GM12878 (cell line): Measurements from ENCODE around the gene THRB. TPM values are rescaled to one million over a fixed set of nuclear protein-coding genes. Genes with fewer than 3 reads are reported as not detected.

Experiments
- ATAC-seq: fragments of 200-7000 bp; cut with Tn5 transposase; 3 replicates; pipeline ENCODE4 v1.9.1; 2020; ENCODE audit warnings: mild to moderate bottlenecking, moderate library complexity
- BruUV-seq: library from RNA; stranded (reverse); fragments of 400-500 nt; replicated peaks from 2 replicates; lab custom pipeline; 2021; lab: Mats Ljungman, UMichigan
- CTCF ChIA-PET: fragments of 300-600 bp; sonication (Branson Sonifier 250); formaldehyde crosslinking; extraction: SDS; loops from one replicate; lab custom pipeline; 2021; ENCODE audit warnings: inconsistent platforms; lab: Yijun Ruan, JAX
- POLR2A ChIA-PET: fragments of 350-600 bp; formaldehyde crosslinking; extraction: SDS; loops from one replicate; lab custom pipeline; 2021; ENCODE audit warnings: inconsistent platforms; lab: Charles Lee
- RAD21 ChIA-PET: fragments of 300-600 bp; sonication (Branson Sonifier 250); formaldehyde crosslinking; loops from one replicate; lab custom pipeline; 2023; ENCODE audit warnings: antibody characterized with exemption; ENCODE audit not compliant: unreplicated experiment; lab: Charles Lee
- SMC1A ChIA-PET: fragments of 300-600 bp; sonication (Branson Sonifier 250); formaldehyde crosslinking; loops from one replicate; lab custom pipeline; 2023; ENCODE audit not compliant: unreplicated experiment, uncharacterized antibody; lab: Charles Lee
- DNase-seq: peaks from one replicate; pipeline ENCODE4 v3.0.0-alpha.2; 2011; ENCODE audit warnings: low read depth, low spot score
- FAIRE-seq: peaks from 3 replicates; lab custom pipeline; 2011; peaks lifted over from hg19 to GRCh38; lab: Jason Lieb, UNC
- H2AFZ ChIP-seq: 2 replicates; pipeline ENCODE4 v1.6.0; 2011; ENCODE audit warnings: low read depth, low read length, control low read depth; ENCODE audit not compliant: control insufficient read depth
- H3K27ac ChIP-seq: 2 replicates; pipeline ENCODE4 v1.5.1; 2011; ENCODE audit warnings: control low read depth; ENCODE audit not compliant: control insufficient read depth, insufficient read depth
- H3K27me3 ChIP-seq, 2 experiments: replicated peaks in 1 of 2; 2 replicates each; pipeline versions ENCODE4 v1.6.0 to v1.6.1; 2011; ENCODE audit warnings: low read length in 1 of 2; ENCODE audit not compliant: control insufficient read depth in 2 of 2, insufficient read depth in 2 of 2
- H3K36me3 ChIP-seq, 2 experiments: 2 replicates each; pipeline ENCODE4 v1.5.1; 2011; ENCODE audit warnings: low read length in 1 of 2; ENCODE audit not compliant: control insufficient read depth in 2 of 2, insufficient read depth in 2 of 2
- H3K4me1 ChIP-seq: 2 replicates; pipeline ENCODE4 v1.6.1; 2011; ENCODE audit warnings: mild to moderate bottlenecking, low read length, moderate library complexity, mixed read lengths; ENCODE audit not compliant: control insufficient read depth, insufficient read depth
- H3K4me2 ChIP-seq: 2 replicates; pipeline ENCODE4 v1.6.0; 2011; ENCODE audit warnings: control low read depth; ENCODE audit not compliant: control insufficient read depth, insufficient read depth
- H3K4me3 ChIP-seq: fragments of 200-600 bp; sonication (generic); 2 replicates; pipeline ENCODE4 v1.5.1; 2016
- H3K79me2 ChIP-seq: 2 replicates; pipeline ENCODE4 v1.6.0; 2011; ENCODE audit warnings: low read length; ENCODE audit not compliant: control insufficient read depth, insufficient read depth
- H3K9ac ChIP-seq: 2 replicates; pipeline ENCODE4 v1.8.0; 2011; ENCODE audit warnings: low read length, control low read depth, mixed read lengths; ENCODE audit not compliant: control insufficient read depth, insufficient read depth
- H3K9me3 ChIP-seq: replicated peaks from 3 replicates; pipeline ENCODE4 v1.5.1; 2011; ENCODE audit warnings: mild to moderate bottlenecking, low read length; ENCODE audit not compliant: control insufficient read depth, insufficient read depth
- H4K20me1 ChIP-seq: 2 replicates; pipeline ENCODE4 v1.6.0; 2011; ENCODE audit not compliant: control insufficient read depth, insufficient read depth
- ATF2 ChIP-seq: IDR thresholded peaks from 2 replicates; pipeline ENCODE4 v1.6.1; 2012; ENCODE audit warnings: low read length, inconsistent platforms
- ATF7 ChIP-seq: fragments of 450-650 bp; IDR thresholded peaks from 2 replicates; pipeline ENCODE4 v1.6.1; 2016; ENCODE audit warnings: low read depth, mild to moderate bottlenecking
- BACH1 ChIP-seq: fragments of 450-650 bp; IDR thresholded peaks from 2 replicates; pipeline ENCODE4 v1.6.1; 2017; ENCODE audit warnings: mild to moderate bottlenecking, borderline replicate concordance
- BMI1 ChIP-seq: fragments of 450-650 bp; IDR thresholded peaks from 2 replicates; pipeline ENCODE4 v1.6.1; 2016; ENCODE audit warnings: mild to moderate bottlenecking, moderate library complexity, borderline replicate concordance
- CBX3 ChIP-seq: fragments of 200-600 bp; sonication (generic); IDR thresholded peaks from 2 replicates; pipeline ENCODE4 v1.6.1; 2016; ENCODE audit warnings: low read depth, borderline replicate concordance
- CBX5 ChIP-seq: sonication (generic); IDR thresholded peaks from 2 replicates; pipeline ENCODE4 v1.6.1; 2016; ENCODE audit warnings: low read depth, moderate library complexity, mild to moderate bottlenecking, inconsistent platforms
- CHD2 ChIP-seq: IDR thresholded peaks from 2 replicates; pipeline ENCODE4 v1.6.1; 2011; ENCODE audit warnings: low read depth, low read length, improper control_type of control experiment, borderline replicate concordance
- EP300 ChIP-seq, 2 experiments: fragments of 150-350 bp in 1 of 2; IDR thresholded peaks; 2 replicates each; pipeline ENCODE4 v1.6.1; 2011 to 2012; ENCODE audit warnings: low read depth in 2 of 2, low read length in 2 of 2, borderline replicate concordance in 1 of 2, improper control_type of control experiment in 1 of 2, inconsistent platforms in 1 of 2; ENCODE audit not compliant: control insufficient read depth in 1 of 2
- KAT2A ChIP-seq: conservative IDR thresholded peaks from 2 replicates; pipeline ENCODE4 v1.6.1; 2011; ENCODE audit warnings: low read depth, low read length; ENCODE audit not compliant: control insufficient read depth
- MTA3 ChIP-seq: IDR thresholded peaks from 2 replicates; pipeline ENCODE4 v1.6.1; 2012; ENCODE audit warnings: low read length, inconsistent platforms, borderline replicate concordance
- NR2C2 ChIP-seq: IDR thresholded peaks from 2 replicates; pipeline ENCODE4 v1.6.1; 2011; ENCODE audit warnings: borderline replicate concordance, low read depth; ENCODE audit not compliant: control insufficient read depth, insufficient read length
- POLR2AphosphoS2 ChIP-seq: IDR thresholded peaks from 2 replicates; pipeline ENCODE4 v1.6.1; 2011; ENCODE audit warnings: low read depth, mild to moderate bottlenecking, low read length, improper control_type of control experiment, moderate library complexity
- RBBP5 ChIP-seq: fragments of 200-600 bp; sonication (generic); conservative IDR thresholded peaks from 2 replicates; pipeline ENCODE4 v1.6.1; 2016
- SP1 ChIP-seq: IDR thresholded peaks from one replicate; pipeline ENCODE4 v1.6.1; 2011; ENCODE audit warnings: low read depth, low read length
- STAT3 ChIP-seq: IDR thresholded peaks from 2 replicates; pipeline ENCODE4 v1.6.1; 2011; ENCODE audit warnings: low read depth, low read length, improper control_type of control experiment
- ZBTB11 ChIP-seq: fragments of 450-650 bp; formaldehyde crosslinking; IDR thresholded peaks from 2 replicates; pipeline ENCODE4 v1.5.0; 2022; ENCODE audit warnings: mild to moderate bottlenecking, missing genetic modification characterization
- ZNF592 ChIP-seq: fragments of 450-650 bp; IDR thresholded peaks from 2 replicates; pipeline ENCODE4 v1.6.1; 2017; ENCODE audit warnings: mild to moderate bottlenecking, moderate library complexity
- WGBS: methylation state at CpG from one replicate; pipeline ENCODE4 v1.1.6; 2016; ENCODE audit warnings: low lambda C conversion rate; ENCODE audit not compliant: insufficient replicate concordance, insufficient coverage; ENCODE audit errors: missing lambda C conversion rate; 5-methylcytosine and 5-hydroxymethylcytosine counted together
- in situ Hi-C: fragments of 300-500 bp; cut with MboI; formaldehyde crosslinking; loops from 9 replicates; pipeline ENCODE4 v1.14.3; 2018; ENCODE audit warnings: mixed read lengths
- intact Hi-C: fragments of 100-400 bp; cut with micrococcal nuclease; formaldehyde crosslinking; loops from one replicate; pipeline ENCODE4 v1.14.2; 2022; ENCODE audit not compliant: unreplicated experiment
- polyA plus RNA-seq, 11 experiments: library from polyadenylated mRNA; depleted of rRNA in 4 of 11; unstranded in 6 of 11; stranded (reverse) in 5 of 11; fragments of >200 nt; fragmentation: Nextera tagmentation in 4 of 11; fragmentation: Illumina TruSeq in 1 of 11; extraction: Ambion mirVana in 4 of 11; extraction: Trizol in 1 of 11; gene quantifications; 1 replicate in 1 of 11; 2 replicates in 10 of 11; pipeline versions ENCODE4 v1.2.1 to v1.2.3, GENCODE V29; 2011 to 2016; ENCODE audit warnings: inconsistent platforms in 2 of 11, missing spikeins in 2 of 11, low read depth in 1 of 11
- total RNA-seq, 4 experiments: library from RNA; depleted of rRNA in 3 of 4; stranded (reverse); fragments of >200 nt in 3 of 4; fragmentation: Illumina TruSeq in 1 of 4; extraction: Trizol in 1 of 4; gene quantifications; 2 replicates each; pipeline versions ENCODE4 v1.2.1 to v1.2.3, GENCODE V29; 2013 to 2021

THRB gene
- total and polyA plus RNA-seq, 10 of the 15 experiments (the other 5 are each of a cell fraction or from before 2014, with no cell fraction given) = 0.05 TPM; not detected in 9

GRCh38 chr3:24406900-24407299 is 87.8 kb downstream of the THRB start:
- DNase-seq = no peak
- POLR2A ChIA-PET = interaction anchor here (0.5 kb wide), 1 partner anchor 121 kb away, joined by 6 read pairs; no protein-coding TSS in a partner anchor
- H4K20me1 ChIP-seq = no peaks in the 10 kb centered on the region
- H3K27ac ChIP-seq = no peak overlapping the region
- no peak overlapping the region for H3K4me2 ChIP-seq
- no peaks in the 10 kb centered on the region for H3K27me3 ChIP-seq
- ATAC-seq = no peak
- RAD21 ChIA-PET = no interaction called here
- SMC1A ChIA-PET = no interaction called here
- no TSS peak for BruUV-seq
- CTCF ChIA-PET = interaction anchor here (0.5 kb wide), 1 partner anchor 1125 kb away, joined by 3 read pairs; no protein-coding TSS in a partner anchor
- in situ Hi-C loops (no loop called here), intact Hi-C loops (no loop called here)
- WGBS = 27% methylated on average over 4 of the region's 4 CpGs
- H3K4me3 ChIP-seq = no peak overlapping the region
- H3K9ac ChIP-seq = no peak overlapping the region
- no peaks in the 10 kb centered on the region for H3K79me2 ChIP-seq
- no peak for FAIRE-seq
- H3K9me3 ChIP-seq = no peaks in the 10 kb centered on the region
- H3K36me3 ChIP-seq = no peaks in the 10 kb centered on the region
- no peaks in the 10 kb centered on the region for H3K4me1 ChIP-seq
- no peak overlapping the region for H2AFZ ChIP-seq
- no peak for TF ChIP-seq BACH1
- no peak for TF ChIP-seq SP1
- no peak for TF ChIP-seq RBBP5
- no peak for TF ChIP-seq ATF2
- TF ChIP-seq MTA3 = no peak
- no peak for TF ChIP-seq ATF7
- TF ChIP-seq CBX3 = no peak
- TF ChIP-seq CBX5 = no peak
- no peak for TF ChIP-seq ZBTB11
- no peak for TF ChIP-seq BMI1
- TF ChIP-seq POLR2AphosphoS2 = no peak
- no peak for TF ChIP-seq NR2C2
- no peak for TF ChIP-seq EP300 (IDR thresholded peaks at IDR 0.05; ENCODE audit: borderline replicate concordance in 1 of 2, control insufficient read depth in 1 of 2, low read depth in 2 of 2, low read length in 2 of 2)
- no peak for TF ChIP-seq STAT3
- TF ChIP-seq KAT2A = no peak
- no peak for TF ChIP-seq ZNF592
- TF ChIP-seq CHD2 = no peak
